Daoy (cell line): ENCODE data around the gene MYO1F. TPM values are rescaled to one million over a fixed set of nuclear protein-coding genes. Genes with fewer than 3 reads are reported as not detected.

ENCODE experiments used
- total RNA-seq: library from RNA; depleted of rRNA; stranded (reverse); fragments of >200 nt; shearing (Covaris generic); gene quantifications from 2 replicates; pipeline ENCODE4 v1.2.3, GENCODE V29; 2014; rRNA removed

Gene MYO1F
- total RNA-seq, 1 experiment from 2014 or later: not detected

Other genes with a start within 250 kb of the MYO1F start
- 0.40 TPM in 1 of 2 replicates, not detected in the other for gene KANK3, start 234.2 kb downstream of the MYO1F start, total RNA-seq
- 0.86 TPM in 1 of 2 replicates, not detected in the other for gene ANGPTL4, start 213.3 kb downstream of the MYO1F start, total RNA-seq
- gene RAB11B, start 187.1 kb downstream of the MYO1F start, total RNA-seq: 3.5 and 9.0 TPM in 2 replicates
- gene MARCHF2, start 164.1 kb downstream of the MYO1F start, total RNA-seq: 12.3 and 17.8 TPM in 2 replicates
- 140 and 162 TPM in 2 replicates for gene HNRNPM, start 132.5 kb downstream of the MYO1F start, total RNA-seq
- gene PRAM1, start 74.8 kb downstream of the MYO1F start, total RNA-seq: not detected in 2 replicates
- gene ZNF414, start 63.3 kb downstream of the MYO1F start, total RNA-seq: 5.7 and 6.8 TPM in 2 replicates
- 3.1 and 6.6 TPM in 2 replicates for gene ADAMTS10, start 33.3 kb upstream of the MYO1F start, total RNA-seq
- not detected in 2 replicates for gene NFILZ, start 53.2 kb upstream of the MYO1F start, total RNA-seq
- gene ACTL9, start 121.4 kb upstream of the MYO1F start, total RNA-seq: not detected in 2 replicates
- gene OR2Z1, start 144.2 kb upstream of the MYO1F start, total RNA-seq: not detected in 2 replicates